ENCODE results near the gene UBR3.
"Not testable (repeated sequence)": the region's sequence is repeated elsewhere in the genome, so short reads cannot be mapped to it uniquely, and the experiment has no call there.

The UBR3 gene

DNA sequence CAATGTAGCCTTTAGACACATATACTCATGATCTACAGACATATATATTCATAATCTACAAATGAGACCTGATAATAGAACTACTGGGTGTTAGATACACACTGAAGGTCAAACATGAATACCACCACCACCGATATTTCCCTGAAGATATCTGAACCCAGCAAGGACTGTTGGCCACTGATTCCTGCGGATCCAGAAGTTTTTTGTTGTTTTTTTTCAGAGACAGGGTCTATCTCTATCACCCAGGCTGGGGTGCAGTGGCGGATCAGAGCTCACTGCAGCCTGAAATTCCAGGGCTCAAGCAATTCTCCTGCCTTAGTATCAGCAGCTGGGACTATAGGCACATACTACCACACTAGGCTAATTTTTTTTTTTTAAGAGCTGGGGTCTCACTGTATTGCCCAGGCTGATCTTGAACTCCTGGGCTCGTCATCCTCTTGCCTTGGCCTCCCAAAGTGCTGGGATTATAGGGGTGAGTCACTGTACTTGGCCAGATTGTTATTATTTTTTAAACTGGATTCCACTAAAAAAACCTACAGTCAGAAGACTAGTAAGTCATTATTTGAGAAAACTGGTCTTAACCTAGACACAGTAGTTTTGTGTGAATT is 4.4 kb upstream of the UBR3 start:
- DNase-seq = no peak

DNA sequence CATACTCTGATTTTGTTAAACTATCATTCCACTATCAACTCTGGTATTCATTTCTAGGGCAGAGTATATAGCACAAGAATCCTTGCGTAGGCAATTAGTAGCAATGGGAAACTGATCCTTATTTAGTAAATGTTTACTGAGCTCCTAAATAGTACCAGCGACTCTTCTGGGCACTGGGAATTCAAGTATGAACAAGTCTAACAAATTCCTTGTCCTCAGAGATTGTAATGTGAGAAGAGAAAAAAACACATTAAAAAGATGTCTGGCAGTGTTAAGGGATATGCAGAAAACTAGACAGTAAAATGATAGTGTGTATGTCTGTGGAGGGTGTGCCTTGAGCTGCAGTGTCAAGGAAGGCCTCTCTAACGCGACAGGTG is 3.3 kb upstream of the UBR3 start:
- no peak for DNase-seq

DNA sequence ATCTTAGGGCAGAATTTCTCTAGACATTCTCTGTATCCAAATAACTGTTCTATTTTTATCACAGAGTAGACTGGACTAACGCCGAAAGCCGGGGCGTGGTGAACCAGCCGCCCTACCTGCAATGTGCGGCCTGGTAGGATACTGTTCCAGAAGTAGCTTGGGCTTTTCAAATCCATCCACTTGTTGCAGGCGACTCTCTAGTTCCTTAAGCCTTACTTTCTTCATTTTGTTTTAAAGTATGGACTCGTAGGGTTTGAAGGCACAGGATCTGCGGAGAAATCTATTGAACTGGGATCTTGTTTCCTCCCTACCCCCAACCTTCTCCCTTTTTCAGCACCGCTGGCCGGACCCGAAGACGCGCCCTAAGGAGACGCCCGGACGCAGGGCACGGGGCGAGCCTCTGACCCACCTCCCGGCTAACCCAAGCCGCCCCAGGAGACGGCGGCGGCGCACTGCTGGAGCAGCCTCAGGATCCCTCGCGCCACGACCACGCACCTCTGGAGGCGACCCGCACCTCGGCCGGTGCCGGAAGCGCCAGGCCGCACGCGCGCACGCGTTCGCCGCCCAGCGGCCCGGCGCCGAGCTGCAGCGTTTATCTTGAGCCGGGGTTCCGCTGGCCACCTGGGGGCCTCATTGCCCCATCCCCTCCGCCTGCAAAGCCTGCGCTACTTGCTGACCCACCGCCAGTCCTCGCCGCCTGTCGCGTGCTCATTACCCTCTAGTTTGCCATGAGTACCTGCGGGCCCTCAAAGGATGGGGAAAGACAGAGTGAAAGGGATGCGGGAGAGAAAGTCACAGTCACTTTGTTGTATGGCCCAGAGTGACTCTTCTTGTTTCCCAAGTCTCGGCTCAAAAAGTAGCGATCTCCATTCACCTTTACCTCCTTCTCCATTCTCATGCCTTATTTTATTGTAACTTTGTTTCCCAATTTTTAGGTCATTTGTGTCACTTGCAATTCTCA is 2.6 kb upstream of the UBR3 start, which contains the start of gene METTL5:
Gene METTL5, minus strand, starts transcription at position 533 of the 961 bp plus-strand sequence. Its CDS starts 308 bp downstream, at position 225.
- DNase-seq = peak; percentile 80 to 85

DNA sequence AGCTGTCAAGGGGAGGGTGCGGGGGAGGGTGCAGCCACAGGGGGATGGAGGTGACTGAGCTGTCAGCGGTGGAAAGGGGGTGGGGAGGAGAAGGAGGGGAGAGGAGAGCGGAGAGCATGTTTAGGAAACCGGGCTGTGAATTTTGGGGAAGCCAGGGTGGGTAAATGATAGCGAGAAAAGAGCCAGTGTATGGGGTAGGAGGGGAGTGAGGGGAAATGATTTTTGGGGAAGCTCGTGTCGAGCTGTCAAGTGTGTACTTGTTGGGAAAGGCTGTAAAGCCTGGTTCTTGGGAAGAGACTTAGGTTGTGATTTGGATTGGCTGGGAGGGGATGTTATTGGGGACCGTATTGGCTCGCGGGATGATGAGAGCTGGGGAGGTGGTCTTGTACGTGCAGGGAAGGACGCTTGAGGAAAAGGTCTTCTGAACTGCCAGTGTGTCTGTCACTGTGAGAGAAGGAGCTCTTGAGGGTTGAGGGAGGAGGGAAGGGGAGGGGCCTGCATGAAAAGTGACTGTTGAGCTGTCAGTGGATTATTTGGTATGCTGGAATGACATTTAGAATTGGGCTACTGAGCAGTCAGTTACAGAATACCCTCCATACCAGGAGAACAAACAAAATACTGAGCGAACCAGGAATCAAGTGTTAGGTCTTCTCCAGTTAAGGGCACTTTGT is 1.0 kb downstream of the UBR3 start:
- DNase-seq = peak; percentile 53 to 63

DNA sequence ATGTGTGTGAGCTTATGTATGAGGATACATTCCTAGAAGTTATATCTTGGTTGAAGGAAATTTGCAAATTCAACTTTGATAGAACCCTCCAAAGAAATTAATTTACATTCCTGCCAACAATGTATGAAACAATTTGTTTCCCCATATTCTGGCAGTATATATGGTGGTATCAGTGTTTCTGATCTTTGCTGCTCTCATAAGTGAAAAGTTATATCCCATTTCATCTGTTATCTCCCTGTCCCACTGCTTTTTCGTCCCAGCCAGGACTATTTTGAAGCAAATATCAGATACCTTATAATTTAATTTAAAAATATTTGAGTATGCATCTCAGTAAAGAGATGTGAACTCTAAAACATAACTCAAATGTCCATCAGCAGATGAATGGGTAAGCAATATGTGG is 7.1 kb downstream of the UBR3 start:
- DNase-seq = no peak

DNA sequence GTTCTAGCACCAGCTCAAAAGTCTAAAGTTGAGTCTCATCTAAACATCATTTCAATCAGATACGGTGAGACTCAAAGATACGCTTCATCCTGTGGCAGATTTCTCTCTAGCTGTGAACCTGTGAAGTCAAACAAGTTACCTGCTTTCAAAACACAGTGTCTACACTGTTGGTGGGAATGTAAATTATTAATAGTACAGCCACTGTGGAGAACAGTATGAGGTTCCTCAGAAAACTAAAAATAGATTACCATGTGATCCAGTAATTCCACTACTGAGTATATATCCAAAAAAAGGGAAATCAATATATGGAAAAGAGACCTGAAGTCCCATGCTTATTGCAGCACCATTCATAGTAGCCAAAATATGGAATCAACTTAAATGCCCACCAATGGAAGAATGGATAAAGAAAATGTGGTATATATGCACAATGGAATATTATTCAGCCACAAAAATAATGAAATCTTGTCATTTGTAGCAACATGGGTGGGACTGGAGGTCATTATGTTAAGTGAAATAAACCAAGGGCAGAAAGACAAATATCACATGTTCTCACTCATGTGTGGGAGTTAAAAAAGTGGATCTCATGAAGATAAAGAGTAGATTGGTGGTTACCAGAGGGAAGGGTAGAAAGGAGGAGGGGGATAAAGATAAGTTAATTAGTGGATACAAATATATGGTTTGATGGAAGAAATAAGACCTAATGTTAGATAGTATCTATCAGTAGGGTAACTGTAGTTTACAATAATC is 11.7 kb downstream of the UBR3 start:
- DNase-seq = no peak

DNA sequence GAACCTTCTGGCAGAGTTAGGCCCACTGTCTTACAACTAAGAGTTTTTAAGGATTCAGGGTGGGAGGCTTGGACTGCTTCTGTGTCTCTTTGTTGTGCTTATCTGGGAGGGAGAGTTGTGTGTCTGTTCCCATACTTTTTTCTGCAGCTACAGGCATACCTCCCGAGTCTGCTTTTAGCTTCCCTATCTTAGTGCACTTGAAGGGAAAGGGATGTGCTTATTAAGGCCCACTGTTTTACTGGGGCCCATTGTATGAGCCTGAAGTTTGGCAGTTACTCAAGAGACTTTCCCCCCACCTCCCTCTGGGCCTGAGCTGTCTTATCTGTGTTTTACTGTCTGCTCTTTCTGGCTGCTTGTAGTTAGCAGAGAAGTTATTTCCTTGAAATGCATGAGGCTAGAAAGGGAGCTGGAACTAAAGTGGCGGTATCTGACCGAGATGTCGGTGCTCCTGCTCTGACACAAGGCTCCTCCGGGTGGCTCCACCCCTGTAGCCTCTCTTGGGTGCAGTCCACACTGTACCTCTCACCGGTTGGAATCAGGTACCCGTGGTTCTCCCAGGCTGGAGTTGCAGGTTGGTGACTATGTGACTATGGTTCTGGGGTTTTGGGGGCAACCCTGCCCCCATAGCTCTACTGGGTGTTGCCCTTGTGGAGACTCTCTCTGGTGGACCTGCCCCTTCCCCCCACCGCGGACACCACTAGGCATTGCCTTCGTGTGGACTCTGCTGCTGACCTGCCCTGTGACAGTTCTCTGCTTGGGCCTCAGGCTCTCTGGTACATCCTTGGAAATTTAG is 12.9 kb downstream of the UBR3 start:
- DNase-seq = no peak

DNA sequence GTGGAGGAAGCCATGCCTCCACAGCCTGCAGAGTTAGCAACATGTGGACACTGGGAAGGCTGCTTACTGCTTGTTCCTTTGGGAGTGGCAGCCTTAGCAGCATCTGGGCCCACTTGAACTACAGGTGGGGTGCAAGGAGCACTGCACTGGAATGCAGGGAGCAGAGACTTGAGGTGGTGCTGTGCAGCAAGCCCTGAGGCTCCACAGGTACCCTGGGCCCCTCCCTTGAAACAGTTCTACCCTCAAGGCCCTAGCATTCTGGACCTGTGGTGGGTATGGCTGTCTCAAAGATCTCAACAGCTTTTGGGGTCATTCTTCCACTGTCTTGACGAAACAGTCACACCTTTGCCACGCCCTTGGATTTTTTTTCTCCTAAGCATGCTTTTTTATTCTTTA is 13.5 kb downstream of the UBR3 start:
- DNase-seq = no peak

DNA sequence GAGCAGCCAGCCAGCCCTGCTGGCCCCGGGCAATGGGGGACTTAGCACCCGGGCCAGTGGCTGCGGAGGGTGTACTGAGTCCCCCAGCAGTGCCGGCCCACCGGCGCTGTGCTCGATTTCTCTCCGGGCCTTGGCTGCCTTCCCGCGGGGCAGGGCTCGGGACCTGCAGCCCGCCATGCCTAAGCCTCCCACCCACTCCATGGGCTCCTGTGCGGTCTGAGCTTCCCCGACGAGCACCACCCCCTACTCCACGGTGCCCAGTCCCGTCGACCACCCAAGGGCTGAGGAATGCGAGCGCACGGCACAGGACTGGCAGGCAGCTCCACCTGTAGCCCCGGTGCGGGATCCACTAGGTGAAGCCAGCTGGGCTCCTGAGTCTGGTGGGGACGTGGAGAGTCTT is 14.4 kb downstream of the UBR3 start:
- not testable (repeated sequence) for DNase-seq

DNA sequence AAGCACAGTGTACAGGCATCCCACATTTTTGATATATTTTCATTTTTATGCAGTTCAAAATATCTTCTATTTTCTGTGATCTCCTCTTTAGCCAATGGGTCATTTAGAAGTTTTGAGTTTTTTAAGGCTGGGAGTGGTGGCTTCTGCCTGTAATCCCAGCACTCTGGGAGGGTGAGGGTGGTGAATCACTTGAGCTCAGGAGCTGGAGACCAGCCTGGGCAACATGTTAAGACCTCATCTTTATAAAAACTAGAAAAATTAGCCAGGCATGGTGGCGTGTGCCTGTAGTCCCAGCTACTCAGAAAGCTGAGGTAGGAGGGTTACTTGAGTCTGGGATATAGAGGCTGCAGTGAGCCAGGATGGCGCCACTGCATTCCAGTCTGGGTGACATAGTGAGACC is 17.8 kb downstream of the UBR3 start:
- DNase-seq = no peak

DNA sequence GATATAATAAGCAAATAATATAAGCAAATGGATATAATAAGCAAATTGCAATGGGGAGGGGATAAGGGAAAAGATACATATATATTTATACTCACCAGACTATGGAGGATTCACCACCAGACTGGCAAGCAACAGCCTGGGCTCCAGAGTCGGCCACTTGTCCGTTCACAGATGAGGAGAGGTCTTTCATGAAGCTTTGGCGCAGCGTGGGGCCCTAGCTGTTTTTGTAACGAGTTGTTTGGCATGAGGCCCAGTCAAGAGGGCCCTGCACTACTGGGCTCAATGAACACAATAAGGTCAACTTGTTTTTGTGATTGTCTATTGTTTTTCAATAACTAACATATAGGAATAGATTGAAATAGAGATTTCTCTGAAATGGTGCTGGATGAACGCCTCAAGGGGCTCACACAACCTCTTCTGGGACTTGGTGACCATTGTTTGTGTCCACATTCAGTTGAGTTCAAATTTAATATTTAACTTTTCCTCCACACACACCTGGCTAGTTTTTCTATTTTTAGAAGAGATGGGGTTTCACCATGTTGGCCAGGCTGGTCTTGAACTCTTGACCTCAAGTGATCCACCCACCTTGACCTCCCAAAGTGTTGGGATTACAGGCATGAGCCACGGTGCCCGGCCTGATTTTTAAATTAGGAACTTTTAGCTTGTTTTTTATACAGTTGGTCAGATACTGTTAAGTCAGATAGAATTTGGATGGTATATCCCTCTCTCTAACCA is 21.9 kb downstream of the UBR3 start:
- not testable (repeated sequence) for DNase-seq

DNA sequence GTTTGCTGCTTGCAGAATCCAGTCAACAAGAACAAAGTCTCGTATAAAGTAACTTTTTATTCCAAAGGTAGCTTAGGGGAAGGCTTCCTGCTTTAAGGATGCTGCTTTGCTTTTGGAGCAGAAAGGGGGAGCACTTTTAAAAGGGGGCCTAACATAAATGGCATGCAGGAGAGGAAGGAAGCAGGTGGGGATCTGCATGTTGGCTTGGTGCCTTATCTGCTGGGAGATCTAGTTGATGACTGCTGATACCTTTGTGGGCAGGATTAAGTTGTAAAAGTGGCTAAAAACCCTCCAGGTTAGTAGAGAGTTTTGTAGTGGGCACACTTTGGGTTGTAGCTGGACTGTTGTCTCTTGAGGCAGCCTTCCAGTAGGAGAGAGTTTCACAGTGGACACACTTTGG is 22.5 kb downstream of the UBR3 start:
- no peak for DNase-seq

DNA sequence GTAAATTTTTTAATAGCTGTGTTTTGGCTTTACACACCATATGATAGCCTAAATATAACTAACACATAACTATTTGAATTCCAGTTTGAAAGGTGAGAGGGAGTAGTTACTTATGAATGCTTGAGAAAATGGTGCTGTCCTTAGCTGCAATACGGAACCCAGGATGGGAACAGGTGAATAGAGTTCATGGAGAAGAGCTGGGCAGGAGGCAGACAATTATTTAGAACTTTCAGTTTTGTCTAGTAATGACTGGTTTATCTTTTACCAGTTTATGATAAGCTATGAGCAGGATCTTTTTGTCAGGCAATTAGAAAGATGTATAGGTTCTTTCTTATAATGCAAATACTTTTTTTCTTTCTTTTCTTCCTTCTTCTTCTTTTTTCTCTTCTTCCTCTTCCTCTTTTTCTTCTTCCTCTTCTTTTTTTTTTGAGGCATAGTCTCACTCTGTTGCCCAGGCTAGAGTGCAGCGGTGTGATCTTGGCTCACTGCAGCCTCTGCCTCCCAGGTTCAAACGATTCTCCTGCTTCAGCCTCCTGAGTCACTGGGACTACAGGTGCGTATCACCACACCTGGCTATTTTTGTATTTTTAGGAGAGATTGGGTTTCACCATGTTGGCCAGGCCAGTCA is 25.9 kb downstream of the UBR3 start:
- no peak for DNase-seq

DNA sequence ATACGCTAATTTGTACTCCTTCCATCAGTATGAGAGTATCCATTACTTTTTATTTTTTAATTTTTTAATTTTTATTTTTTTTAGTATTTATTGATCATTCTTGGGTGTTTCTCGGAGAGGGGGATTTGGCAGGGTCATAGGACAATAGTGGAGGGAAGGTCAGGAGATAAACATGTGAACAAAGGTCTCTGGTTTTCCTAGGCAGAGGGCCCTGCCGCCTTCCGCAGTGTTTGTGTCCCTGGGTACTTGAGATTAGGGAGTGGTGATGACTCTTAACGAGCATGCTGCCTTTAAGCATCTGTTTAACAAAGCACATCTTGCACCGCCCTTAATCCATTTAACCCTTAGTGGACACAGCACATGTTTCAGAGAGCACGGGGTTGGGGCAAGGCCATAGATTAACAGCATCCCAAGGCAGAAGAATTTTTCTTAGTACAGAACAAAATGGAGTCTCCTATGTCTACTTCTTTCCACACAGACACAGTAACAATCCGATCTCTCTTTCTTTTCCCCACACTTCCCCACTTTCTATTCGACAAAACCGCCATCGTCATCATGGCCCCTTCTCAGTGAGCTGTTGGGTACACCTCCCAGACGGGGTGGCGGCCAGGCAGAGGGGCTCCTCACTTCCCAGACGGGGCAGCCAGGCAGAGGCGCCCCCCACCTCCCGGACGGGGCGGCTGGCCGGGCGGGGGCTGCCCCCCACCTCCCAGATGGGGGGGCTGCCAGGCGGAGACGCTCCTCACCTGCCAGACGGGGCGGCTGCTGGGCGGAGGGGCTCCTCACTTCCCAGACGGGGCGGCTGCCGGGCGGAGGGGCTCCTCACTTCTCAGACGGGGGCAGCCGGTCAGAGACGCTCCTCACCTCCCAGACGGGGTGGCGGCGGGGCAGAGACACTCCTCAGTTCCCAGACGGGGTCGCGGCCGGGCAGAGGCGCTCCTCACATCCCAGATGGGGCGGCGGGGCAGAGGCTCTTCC is 28.3 kb downstream of the UBR3 start:
- not testable (repeated sequence) for DNase-seq

DNA sequence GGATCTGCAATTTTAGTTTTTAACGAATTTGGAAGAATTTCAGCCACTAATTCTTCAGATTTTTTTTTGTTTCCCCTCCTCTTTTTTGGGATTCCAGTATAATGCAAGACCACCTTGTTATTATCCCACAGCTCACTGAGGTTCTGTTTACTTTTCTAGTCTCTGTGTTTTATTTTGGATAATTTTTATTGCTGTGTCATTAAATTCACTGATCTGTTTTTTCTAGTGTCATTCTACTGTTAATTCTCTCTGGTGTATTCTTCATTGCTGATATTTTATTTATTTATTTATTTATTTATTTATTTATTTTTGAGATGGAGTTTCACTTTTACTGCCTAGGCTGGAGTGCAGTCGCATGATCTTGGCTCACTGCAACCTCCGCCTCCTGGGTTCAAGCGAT is 32.2 kb downstream of the UBR3 start:
- DNase-seq = no peak

DNA sequence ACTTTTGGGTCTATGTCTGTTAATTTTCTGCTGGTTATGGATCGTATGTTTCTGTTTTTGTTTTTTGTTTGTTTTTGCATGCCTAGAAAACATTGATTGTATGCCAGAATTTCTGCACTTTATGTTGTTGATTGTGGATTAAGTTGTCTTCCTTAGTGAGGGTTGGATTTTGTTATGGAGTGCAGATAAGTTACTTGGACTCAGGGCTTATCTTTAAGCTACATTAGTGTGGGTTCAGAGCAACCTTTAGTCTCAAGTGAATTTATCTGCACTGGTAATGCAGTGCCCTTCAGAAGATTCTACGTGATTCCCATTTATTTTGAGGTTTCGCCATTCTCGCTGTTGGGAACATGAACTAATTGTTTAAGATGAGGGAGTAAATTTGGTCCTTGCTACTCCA is 32.9 kb downstream of the UBR3 start:
- no peak for DNase-seq

DNA sequence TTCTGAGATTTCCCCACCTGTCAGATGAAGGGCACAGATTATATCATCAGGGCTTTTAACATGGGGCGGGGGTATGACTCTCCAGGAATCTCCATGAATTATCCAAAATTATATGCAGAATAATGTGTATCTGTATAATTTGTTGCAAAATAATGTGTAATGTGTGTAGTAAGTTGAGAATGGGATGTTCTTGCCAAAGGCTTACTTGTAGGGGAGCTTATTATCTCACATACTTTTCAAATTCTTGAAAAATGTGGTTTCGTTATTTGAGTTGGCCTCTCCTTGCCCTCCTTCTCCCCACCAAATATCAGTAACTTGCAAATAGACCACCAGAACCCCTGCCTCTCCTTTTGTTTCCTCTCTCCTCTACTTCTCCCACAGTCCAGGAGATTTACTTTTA is 35.6 kb downstream of the UBR3 start:
- DNase-seq = no peak

DNA sequence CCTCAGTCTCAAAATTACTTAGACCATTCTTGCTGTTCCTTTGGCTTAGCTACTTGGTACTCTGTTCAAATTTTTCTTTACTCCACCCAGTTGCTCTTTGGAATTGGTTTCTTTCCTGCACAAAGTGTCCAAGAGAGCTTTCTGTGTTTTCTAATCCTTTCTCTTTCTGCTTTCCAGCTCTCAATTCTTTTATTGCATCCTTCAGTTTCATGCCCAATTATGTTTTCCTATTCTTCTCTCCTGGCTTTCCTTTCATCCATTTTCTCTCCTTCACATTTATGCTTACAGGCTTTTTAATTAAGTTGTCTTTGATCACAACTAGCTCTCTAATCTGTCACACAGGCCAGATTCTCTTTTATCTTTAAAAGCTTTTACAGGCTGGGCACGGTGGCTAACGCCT is 38.2 kb downstream of the UBR3 start:
- DNase-seq = no peak

DNA sequence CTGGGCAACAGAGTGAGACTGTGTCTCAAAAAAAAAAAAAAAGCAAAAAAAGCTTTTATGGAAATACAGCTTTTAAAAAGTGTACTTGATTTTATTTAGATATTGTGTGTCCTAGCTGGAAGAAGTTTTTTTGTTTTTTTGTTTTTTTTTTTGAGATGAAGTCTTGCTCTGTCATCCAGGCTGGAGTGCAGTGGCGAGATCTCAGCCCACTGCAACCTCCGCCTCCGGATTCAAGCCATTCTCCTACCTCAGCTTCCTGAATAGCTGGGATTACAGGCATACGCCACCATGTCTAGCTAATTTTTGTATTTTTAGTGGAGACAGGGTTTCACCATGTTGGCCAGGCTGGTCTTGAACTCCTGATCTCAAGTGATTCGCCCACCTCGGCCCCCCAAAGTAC is 39.0 kb downstream of the UBR3 start:
- DNase-seq = not testable (repeated sequence)

DNA sequence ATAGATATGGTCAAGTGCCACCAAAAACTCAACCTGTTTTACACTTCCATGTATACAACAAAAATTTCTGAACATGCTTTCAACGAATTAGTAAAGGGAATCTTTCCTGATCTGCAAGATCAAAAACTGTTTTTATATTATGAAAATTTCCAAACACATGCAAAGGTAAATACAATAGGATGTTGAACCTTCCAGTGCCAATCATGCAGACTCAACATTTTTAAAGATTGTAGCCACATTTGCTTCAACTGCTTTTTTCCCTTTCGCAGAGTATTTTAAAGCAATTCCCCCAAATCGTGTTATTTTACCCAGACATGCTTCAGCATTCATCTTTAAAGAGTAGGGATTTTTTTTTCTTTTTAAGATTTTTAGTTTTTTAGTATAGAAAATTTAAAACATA is 40.3 kb downstream of the UBR3 start:
- no peak for DNase-seq
